Renal cortical epithelial cell (primary cell): ENCODE measurements around the gene TMEM238L. TPM values are rescaled to one million over a fixed set of nuclear protein-coding genes. Genes with fewer than 3 reads are reported as not detected.
"Not testable (repeated sequence)": the region's sequence is repeated elsewhere in the genome, so short reads cannot be mapped to it uniquely, and the experiment has no call there.

Source experiments
- DNase-seq: peaks from one replicate; pipeline ENCODE4 v3.0.0-alpha.2; 2011; ENCODE audit warnings: low read depth
- total RNA-seq: library from RNA; depleted of rRNA; stranded (reverse); fragments of >200 nt; gene quantifications from 2 replicates; pipeline ENCODE4 v1.2.3, GENCODE V29; 2014

Gene TMEM238L, protein sequence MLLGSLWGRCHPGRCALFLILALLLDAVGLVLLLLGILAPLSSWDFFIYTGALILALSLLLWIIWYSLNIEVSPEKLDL
- total RNA-seq = not detected in 2 replicates

DNA sequence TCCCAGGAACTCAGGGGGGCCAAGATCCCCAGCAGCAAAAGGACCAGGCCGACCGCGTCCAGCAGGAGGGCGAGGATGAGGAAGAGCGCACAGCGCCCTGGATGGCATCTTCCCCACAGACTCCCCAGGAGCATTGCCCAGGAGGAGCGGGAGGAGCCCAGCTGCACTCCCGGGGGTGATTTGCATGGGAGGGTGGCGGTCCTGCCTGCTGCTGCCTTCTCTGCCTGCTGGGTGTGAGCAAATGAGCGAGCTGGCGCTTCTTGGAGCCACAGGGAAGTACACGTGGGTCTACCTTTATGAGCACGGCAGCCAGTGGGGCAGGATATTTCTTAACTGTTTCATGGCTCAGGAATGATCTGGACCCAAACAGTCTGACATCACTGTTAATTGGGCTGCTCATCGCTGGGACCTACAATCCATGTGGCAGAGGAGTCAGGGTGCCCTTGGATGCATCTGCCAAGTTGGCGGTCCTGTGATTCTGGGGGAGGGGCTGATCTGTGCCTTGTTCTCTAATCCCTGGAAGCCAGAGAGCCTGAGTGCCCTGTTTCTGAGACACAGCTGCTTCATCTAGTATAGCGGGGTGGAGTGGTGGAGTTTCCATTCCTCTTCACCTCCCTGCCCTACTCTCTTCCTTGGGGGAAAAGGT is at the start of gene TMEM238L:
TSS of gene TMEM238L (minus strand) at position 270 of the 646 bp plus-strand sequence. CDS start at position 134, 136 bp downstream.
- DNase-seq = no peak

DNA sequence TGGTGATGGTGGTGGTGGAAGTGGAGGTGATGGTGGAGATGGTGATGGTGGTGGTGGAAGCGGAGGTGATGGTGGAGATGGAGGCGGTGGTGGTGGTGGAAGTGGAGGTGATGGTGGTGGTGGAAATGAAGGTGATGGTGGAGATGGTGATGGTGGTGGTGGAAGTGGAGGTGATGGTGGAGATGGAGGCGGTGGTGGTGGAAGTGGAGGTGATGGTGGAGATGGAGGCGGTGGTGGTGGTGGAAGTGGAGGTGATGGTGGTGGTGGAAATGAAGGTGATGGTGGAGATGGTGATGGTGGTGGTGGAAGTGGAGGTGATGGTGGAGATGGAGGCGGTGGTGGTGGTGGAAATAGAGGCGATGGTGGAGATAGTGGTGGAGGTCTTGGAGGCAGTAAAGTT is 42.7 kb upstream of the TMEM238L start:
- not testable (repeated sequence) for DNase-seq

DNA sequence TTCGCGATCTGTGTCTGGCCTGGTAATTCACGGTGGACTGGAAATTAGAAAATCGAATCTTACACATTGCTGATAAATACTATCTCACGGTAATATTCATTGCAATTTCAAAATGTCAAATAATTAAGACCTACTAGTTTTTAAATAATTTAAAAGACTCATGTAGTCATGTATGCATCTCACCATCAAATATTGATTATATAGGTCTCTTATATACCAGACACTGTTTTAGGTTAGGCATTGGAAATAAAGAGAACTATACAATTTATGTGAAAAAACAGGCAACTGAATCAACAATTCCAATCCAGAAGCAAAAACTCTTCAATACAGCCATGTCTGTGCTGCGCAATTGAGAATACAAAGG is 41.5 kb upstream of the TMEM238L start:
- DNase-seq = no peak

- DNase-seq = peak; percentile 46
Observed at GRCh38 chr17:10844621-10845387, 40.9 kb upstream of the TMEM238L start.

- no peak for DNase-seq
Observed at GRCh38 chr17:10843811-10844210, 39.9 kb upstream of the TMEM238L start.

DNA sequence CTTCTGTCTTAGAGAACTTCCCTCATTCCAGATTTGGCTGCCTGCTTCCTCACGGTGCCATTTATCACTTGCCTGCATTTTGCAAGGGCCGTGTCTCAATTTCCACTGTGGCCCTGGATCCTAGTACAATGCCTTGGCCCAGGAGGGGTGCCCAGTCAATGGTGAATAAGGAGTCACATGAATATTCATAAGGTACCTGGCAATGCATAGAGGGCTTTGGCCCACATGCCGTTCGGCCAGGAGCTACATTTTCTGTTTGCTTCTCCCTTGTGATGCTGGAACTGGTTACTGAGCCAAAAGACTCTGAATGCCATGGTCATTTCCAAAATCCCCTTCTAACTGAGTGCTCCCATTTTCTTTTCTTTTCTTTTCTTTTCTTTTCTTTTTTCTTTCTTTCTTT is 38.8 kb upstream of the TMEM238L start:
- no peak for DNase-seq

- no peak for DNase-seq
Observed at GRCh38 chr17:10838682-10839081, 34.8 kb upstream of the TMEM238L start.

DNA sequence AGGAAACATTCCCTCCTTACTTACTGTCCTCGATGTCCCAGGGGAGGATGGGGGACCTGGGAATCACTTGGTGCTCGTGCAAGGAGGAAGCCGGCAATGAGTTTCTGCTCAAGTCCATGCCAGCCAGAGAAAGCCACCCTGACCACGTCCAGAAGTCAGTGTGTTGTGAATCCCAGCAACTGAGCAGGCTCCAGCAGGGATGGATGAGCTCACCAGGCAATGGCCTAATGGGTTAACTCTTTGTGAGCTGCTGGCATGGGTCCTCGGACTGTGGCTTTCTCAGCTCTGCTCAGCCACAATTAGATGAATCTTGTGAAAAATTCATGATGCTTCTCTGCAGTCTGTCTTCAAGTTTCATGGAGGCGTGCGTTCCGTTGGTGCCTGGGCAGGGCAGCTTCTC is 34.0 kb upstream of the TMEM238L start, which contains the start of gene PIRT:
TSS of gene PIRT (minus strand) at position 167 of the 400 bp plus-strand sequence. CDS start 12,442 bp downstream, outside the sequence.
- DNase-seq = no peak

DNA sequence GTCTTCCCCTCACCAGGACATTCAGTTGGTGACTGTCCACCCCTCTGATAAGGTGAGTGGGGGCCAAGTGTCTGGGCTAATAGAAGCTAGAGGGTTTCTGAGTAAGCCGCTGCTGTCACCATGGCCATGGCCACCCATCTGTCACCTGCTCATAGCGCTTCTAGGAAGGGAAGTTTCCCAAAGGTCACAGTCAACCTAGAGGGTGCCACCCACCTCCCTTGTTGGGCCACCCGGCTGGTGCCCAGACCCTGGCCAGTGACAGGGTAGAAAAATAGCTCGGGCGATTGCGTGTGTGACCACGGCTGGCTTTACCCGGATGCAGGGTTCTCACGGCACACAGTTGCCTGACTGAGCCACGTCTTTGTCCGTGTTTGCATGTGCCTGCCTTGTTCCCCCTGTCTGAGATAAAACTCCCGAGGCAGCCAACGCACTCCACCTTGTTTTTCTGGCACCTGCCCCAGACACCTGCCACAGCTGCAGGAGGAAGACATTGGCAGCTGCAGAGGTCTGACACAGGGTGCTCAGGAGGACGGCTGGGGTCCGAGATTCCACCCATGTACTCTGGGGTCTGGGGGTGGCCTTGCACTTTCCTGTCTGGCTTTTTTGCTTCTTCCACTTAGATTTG is 33.2 kb upstream of the TMEM238L start:
- no peak for DNase-seq

DNA sequence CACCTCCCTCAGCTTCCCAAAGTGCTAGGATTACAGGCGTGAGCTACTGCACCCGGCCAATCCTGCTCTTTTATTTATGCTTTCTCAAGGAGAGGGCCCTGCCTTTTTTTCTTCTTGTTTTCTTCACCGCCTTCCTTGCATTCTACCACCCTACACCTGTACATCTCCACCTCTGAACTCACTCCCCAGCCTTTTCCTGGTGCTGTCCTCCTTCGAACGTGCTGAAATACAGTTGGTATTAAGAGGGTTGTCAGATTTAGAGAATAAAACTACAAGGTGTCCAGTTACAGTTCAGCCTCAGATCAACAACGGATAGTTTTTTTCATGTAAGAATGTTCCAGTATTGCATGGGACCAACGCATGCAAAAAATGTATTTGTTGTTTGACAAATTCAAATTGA is 32.2 kb upstream of the TMEM238L start:
- DNase-seq = no peak

- DNase-seq = no peak
Observed at GRCh38 chr17:10831696-10832095, 27.8 kb upstream of the TMEM238L start.

DNA sequence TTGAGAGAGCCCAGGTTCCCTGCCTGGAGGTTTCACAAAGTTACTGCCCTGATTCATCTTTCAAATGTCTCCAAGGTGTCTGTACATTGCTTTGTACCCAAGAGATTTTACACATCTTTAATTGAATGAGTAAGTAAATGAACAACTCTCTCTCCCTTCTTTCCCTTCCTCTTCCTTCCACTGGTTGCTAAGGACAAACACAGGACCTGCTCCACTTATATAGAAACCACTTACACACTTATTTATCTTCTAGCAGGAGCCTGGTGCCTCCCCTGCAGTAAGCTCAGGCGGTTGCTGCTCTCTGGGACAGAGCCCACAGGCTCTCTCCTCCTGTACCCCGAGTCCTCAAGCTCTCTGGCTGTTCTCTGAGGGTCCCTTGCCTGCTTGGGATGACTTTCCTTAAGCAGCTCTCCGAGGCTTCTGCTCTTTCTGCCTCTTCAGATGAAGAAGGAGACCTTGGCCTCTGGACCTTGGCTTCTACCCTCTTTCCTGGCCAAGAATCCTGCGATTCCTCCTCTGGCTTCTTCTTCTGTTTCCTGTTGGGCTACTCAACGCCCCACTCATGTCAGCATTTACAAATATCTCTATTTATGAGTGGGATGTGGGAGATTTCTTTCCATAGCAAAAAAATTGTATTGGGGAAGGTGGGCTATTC is 24.1 kb upstream of the TMEM238L start:
- DNase-seq = no peak

GRCh38 chr17:10824874-10825273 is 21.0 kb upstream of the TMEM238L start:
- no peak for DNase-seq

GRCh38 chr17:10821770-10822169 is 17.9 kb upstream of the TMEM238L start:
- no peak for DNase-seq

DNA sequence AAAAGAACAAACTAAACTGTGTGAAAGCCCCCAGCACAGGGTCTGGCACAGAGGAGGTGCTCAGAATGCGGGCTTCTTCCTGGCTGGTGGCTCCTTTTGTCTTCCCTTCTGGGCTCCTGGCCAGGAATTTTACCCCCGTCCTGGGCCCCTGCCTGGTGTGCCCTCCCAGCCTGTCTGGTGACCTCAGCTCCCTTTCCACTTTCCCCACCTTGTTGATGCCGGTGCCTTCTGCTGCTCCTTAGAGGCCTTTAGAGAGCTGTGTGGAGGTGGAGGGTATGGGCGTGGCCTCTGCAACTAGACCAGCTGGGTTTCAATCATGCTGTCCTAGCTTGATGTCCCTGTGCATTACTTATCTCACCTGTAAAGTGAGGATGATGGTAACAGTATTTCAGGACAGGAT is 17.2 kb upstream of the TMEM238L start:
- no peak for DNase-seq

- no peak for DNase-seq
Observed at GRCh38 chr17:10815319-10815718, 11.4 kb upstream of the TMEM238L start.

DNA sequence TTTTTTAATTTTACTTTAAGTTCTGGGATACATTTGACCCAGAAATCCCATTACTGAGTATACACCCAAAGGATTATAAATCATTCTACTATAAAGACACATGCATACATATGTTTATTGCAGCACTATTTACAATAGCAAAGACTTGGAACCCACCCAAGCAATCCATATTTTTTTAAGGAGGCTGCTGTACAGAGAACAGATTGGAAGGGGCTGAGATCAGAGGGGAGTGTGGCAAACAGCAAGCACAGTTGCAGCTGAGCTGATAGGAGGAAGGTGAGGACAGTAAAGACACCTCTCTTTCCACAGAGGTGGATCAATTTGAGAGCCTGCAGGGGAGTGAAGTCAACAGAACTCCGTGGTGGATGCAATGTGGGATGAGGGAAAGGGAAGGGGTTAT is 10.2 kb upstream of the TMEM238L start:
- no peak for DNase-seq

GRCh38 chr17:10812674-10813073 is 8.8 kb upstream of the TMEM238L start:
- no peak for DNase-seq

DNA sequence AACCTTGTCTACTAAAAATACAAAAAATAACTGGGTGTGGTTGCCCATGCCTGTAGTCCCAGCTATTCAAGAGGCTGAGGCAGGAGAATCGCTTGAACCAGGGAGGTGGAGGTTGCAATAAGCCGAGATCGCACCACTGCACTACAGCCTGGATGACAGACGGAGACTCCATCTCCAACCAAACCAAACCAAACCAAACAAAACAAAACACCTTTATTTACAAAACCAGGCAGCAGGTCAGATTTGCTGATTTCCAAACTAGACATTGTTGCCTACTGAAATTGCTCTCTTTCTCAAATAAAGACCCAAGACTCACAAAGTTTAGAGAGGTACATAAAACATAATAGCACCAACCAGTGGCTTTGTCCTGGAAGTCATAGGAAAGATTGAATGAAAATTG is 5.7 kb upstream of the TMEM238L start:
- DNase-seq = no peak

DNA sequence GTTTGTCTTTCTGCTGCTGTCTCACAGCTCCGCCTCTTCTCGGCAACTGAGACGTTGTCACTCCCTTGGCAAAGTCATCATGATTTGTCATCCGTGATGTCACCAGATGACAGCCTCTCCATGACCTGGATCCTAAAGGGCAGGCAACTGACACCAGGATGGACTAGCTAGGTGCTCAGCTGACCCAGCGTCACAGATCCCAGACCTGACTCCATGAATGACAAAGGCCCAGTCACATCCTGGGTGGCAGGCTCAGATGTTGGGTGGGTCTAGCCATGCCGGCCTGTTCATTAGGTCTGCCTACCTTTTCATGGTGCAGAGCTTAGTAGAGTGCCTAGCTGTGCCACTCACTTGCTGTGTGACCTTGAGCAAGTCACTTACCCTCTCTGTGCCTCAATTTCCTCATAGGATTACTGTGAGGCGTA is 3.8 kb upstream of the TMEM238L start:
- no peak for DNase-seq

DNA sequence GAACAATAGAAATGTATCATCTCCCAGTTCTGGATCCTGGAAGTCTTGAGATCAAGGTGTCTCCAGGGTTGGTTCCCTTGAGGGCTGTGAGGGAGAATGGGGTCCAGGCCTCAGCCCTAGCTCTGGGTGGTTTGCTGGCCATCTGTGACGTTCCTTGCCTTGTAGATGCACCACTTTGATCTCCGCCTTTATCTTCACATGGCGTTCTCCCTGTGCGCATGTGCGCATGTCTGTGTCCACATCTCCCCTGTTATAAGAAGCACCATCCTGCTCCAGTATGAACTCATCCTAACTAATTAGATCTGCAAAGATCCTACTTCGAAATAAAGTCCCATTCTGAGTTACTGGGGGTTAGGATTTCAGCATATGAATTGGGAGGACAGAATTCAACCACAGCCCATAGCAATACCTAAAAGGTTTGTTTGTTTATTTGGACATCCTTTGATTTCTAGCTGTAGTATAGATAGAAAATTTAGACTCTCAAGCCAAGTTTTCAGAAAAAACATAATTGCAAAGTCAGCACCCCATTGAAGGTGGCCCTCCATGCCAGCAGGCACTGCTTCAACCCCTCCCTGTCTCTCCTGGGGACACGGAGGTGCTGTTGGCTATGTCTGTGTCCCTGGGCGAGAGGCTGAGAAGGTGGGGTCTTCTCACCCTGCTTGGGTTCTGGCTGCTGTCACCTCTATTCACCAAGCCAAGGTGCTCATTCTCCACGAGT is 2.8 kb upstream of the TMEM238L start:
- no peak for DNase-seq

DNA sequence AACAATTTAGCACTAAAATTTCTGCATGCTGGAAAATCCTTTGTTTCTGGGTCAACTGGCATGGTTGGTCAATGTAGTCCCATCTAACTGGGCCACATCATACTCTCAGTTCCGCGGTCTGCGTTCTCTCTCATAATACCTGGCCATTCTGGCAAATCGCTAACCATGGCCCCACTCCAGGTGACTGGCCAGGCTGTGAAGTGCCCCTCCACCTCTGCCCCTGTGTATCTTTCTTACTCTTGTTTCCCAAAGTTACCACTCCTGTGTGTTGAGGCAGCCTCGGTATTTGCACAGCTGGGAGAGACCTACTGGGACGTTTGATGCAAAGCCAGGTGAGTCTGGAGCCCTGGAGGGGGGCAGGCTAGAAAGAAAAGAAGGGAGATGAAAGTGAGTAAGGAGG is 2.0 kb upstream of the TMEM238L start:
- no peak for DNase-seq
